ENCODE data around the gene FBXL19.

The FBXL19 gene

GRCh38 chr16:30967795-30968194, 44.4 kb downstream of the FBXL19 start:
- no peak for DNase-seq

GRCh38 chr16:30969246-30969842, 46.0 kb downstream of the FBXL19 start:
- DNase-seq = no peak

GRCh38 chr16:30971298-30971697, 47.9 kb downstream of the FBXL19 start:
- no peak for DNase-seq

GRCh38 chr16:30972872-30973271, 49.5 kb downstream of the FBXL19 start:
- DNase-seq = no peak

GRCh38 chr16:30974348-30974747, 51.0 kb downstream of the FBXL19 start:
- DNase-seq = no peak

GRCh38 chr16:30976486-30976885, 53.1 kb downstream of the FBXL19 start:
- no peak for DNase-seq

GRCh38 chr16:30977502-30977901, 54.1 kb downstream of the FBXL19 start:
- peak; percentile 27 for DNase-seq

- DNase-seq = no peak
Measured at GRCh38 chr16:30979170-30980022, 56.0 kb downstream of the FBXL19 start.

- no peak for DNase-seq
Measured at GRCh38 chr16:30980023-30980371, 56.6 kb downstream of the FBXL19 start.

- DNase-seq = no peak
Measured at GRCh38 chr16:30980434-30980833, 57.1 kb downstream of the FBXL19 start.

GRCh38 chr16:30980959-30981358, 57.6 kb downstream of the FBXL19 start:
- no peak for DNase-seq

GRCh38 chr16:30982548-30983288, 59.3 kb downstream of the FBXL19 start:
- no peak for DNase-seq

- no peak for DNase-seq
Measured at GRCh38 chr16:30983289-30983889, 60.0 kb downstream of the FBXL19 start.

GRCh38 chr16:30983898-30984610, 60.7 kb downstream of the FBXL19 start:
- no peak for DNase-seq

- peak; percentile 79 for DNase-seq
Measured at GRCh38 chr16:30984669-30985400, 61.5 kb downstream of the FBXL19 start, which contains the start of gene HSD3B7. Gene HSD3B7, plus strand, starts transcription at chr16:30985207. Its CDS starts 452 bp downstream, at chr16:30985659.

GRCh38 chr16:30985401-30986128, 62.2 kb downstream of the FBXL19 start:
- DNase-seq = no peak

- DNase-seq = no peak
Measured at GRCh38 chr16:30986129-30986991, 63.0 kb downstream of the FBXL19 start.

- no peak for DNase-seq
Measured at GRCh38 chr16:30987581-30988190, 64.3 kb downstream of the FBXL19 start.

- no peak for DNase-seq
Measured at GRCh38 chr16:30989469-30990047, 66.2 kb downstream of the FBXL19 start.

Measured in activated naive CD4-positive, alpha-beta T cell treated with anti-CD3 and anti-CD28 coated beads, Interleukin-2, amount 50 U/mL, for 16 hours (primary cell).